HG02610 (cell line): ENCODE data around the gene MIF.
"Not testable (repeated sequence)": the region's sequence is repeated elsewhere in the genome, so short reads cannot be mapped to it uniquely, and the experiment has no call there.

Experiments
- ATAC-seq: cut with Tn5 transposase; IDR thresholded peaks from one replicate; pipeline ENCODE4 v1.9.1; 2021; ENCODE audit warnings: mild to moderate bottlenecking, moderate library complexity; ENCODE audit not compliant: unreplicated experiment

Gene MIF

GRCh38 chr22:23893945-23894709 is at the start of gene MIF:
Gene MIF (plus strand): TSS chr22:23894383. CDS start chr22:23894475, 92 bp downstream.
- peak; percentile 87 for ATAC-seq

GRCh38 chr22:23844739-23845202 is 49.4 kb upstream of the MIF start:
- no peak for ATAC-seq

- ATAC-seq, result no peak
Observed at GRCh38 chr22:23845265-23846080, 48.7 kb upstream of the MIF start.

GRCh38 chr22:23846081-23846469 is 48.1 kb upstream of the MIF start:
- ATAC-seq, result no peak

- no peak for ATAC-seq
Observed at GRCh38 chr22:23847310-23847920, 46.8 kb upstream of the MIF start.

- ATAC-seq, result no peak
Observed at GRCh38 chr22:23847991-23848864, 46.0 kb upstream of the MIF start.

GRCh38 chr22:23849009-23850006 is 44.9 kb upstream of the MIF start:
- no peak for ATAC-seq

GRCh38 chr22:23850136-23850611 is 44.0 kb upstream of the MIF start:
- no peak for ATAC-seq

GRCh38 chr22:23856721-23857605 is 37.2 kb upstream of the MIF start:
- ATAC-seq, result peak; percentile 34

GRCh38 chr22:23857606-23858483 is 36.3 kb upstream of the MIF start, which contains the start of gene SLC2A11:
Gene SLC2A11 (plus strand): TSS chr22:23857875. CDS start chr22:23858000, 125 bp downstream.
- peak; percentile 86 for ATAC-seq

GRCh38 chr22:23858484-23858815 is 35.7 kb upstream of the MIF start:
- no peak for ATAC-seq

GRCh38 chr22:23859201-23859600 is 35.0 kb upstream of the MIF start:
- ATAC-seq, result no peak

- ATAC-seq, result not testable (repeated sequence)
Observed at GRCh38 chr22:23860187-23860586, 34.0 kb upstream of the MIF start.

GRCh38 chr22:23862103-23862502 is 32.1 kb upstream of the MIF start:
- ATAC-seq, result no peak

GRCh38 chr22:23864499-23865154 is 29.6 kb upstream of the MIF start:
- not testable (repeated sequence) for ATAC-seq

- ATAC-seq, result no peak
Observed at GRCh38 chr22:23868580-23868979, 25.6 kb upstream of the MIF start.

GRCh38 chr22:23874871-23875270 is 19.3 kb upstream of the MIF start:
- no peak for ATAC-seq
